Ascending aorta (tissue), 2 donors: ENCODE data around the gene PDHX. TPM values are rescaled to one million over a fixed set of nuclear protein-coding genes. Genes with fewer than 3 reads are reported as not detected.

Source experiments
- DNase-seq, 2 donors: peaks; one replicate each; pipeline ENCODE4 v3.0.0-alpha.2; 2019; ENCODE audit warnings: low spot score in 2 of 2
- H3K27ac ChIP-seq, 2 donors: fragments of 200-600 bp; sonication (generic); one replicate each; pipeline ENCODE4 v1.5.1; 2016 to 2017; ENCODE audit warnings: mild to moderate bottlenecking in 1 of 2
- H3K27me3 ChIP-seq: fragments of 200-600 bp; sonication (generic); one replicate; pipeline ENCODE4 v1.5.1; 2017
- H3K36me3 ChIP-seq, 2 donors: fragments of 200-600 bp; sonication (generic); one replicate each; pipeline ENCODE4 v1.5.1; 2016
- H3K4me1 ChIP-seq, 2 donors: fragments of 200-600 bp; sonication (generic); one replicate each; pipeline ENCODE4 v1.5.1; 2016 to 2017; ENCODE audit warnings: mild to moderate bottlenecking in 1 of 2
- H3K4me3 ChIP-seq, 2 donors: fragments of 200-600 bp; sonication (generic); one replicate each; pipeline ENCODE4 v1.5.1; 2016 to 2017; ENCODE audit warnings: mild to moderate bottlenecking in 1 of 2
- H3K9me3 ChIP-seq, 2 donors: fragments of 200-600 bp; sonication (generic); one replicate each; pipeline ENCODE4 v1.5.1; 2016
- CTCF ChIP-seq, 3 experiments: fragments of 200-600 bp in 2 of 3; fragments of 450-650 bp in 1 of 3; sonication (generic) in 2 of 3; IDR thresholded peaks; one replicate each; pipeline ENCODE4 v1.5.1; 2016 to 2019; ENCODE audit warnings: antibody characterized with exemption in 3 of 3, mild to moderate bottlenecking in 1 of 3, moderate library complexity in 1 of 3
- intact Hi-C: fragments of 100-400 bp; cut with DNase I; formaldehyde crosslinking; loops from one replicate; pipeline ENCODE4 v1.15.1; 2023
- total RNA-seq: library from RNA; depleted of rRNA; stranded (reverse); fragments of >200 nt; gene quantifications from one replicate; pipeline ENCODE4 v1.1.0, GENCODE V29; 2016

The PDHX gene
- total RNA-seq, 1 donor from 2014 or later, result 23.3 TPM

- H3K27ac ChIP-seq, result no peak overlapping the region
- no peaks in the 10 kb centered on the region for H3K27me3 ChIP-seq
- intact Hi-C loops, result no loop called here
- H3K4me3 ChIP-seq, result no peak overlapping the region
- no peaks in the 10 kb centered on the region for H3K4me1 ChIP-seq
- TF ChIP-seq CTCF (IDR thresholded peaks at IDR 0.05), result no peak
- DNase-seq, result no peak
- H3K9me3 ChIP-seq, result no peaks in the 10 kb centered on the region
- H3K36me3 ChIP-seq, result no peaks in the 10 kb centered on the region
These were observed 95.0 kb downstream of the PDHX start for GRCh38 chr11:35011389-35011788.

- Histone ChIP-seq H3K36me3 (no peaks in the 10 kb centered on the region), H3K27me3 (no peaks in the 10 kb centered on the region), H3K9me3 (no peaks in the 10 kb centered on the region), H3K4me3 (no peak overlapping the region), H3K27ac (no peak overlapping the region), H3K4me1 (no peaks in the 10 kb centered on the region)
- intact Hi-C loops, result no loop called here
- no peak for TF ChIP-seq CTCF (IDR thresholded peaks at IDR 0.05)
- DNase-seq, result no peak
These were observed 95.5 kb downstream of the PDHX start for GRCh38 chr11:35011944-35012343.

GRCh38 chr11:35012467-35013191, 96.2 kb downstream of the PDHX start:
- no peak for DNase-seq
- Histone ChIP-seq H3K36me3 (no peaks in the 10 kb centered on the region), H3K27me3 (no peaks in the 10 kb centered on the region), H3K4me3 (no peak overlapping the region), H3K9me3 (no peaks in the 10 kb centered on the region), H3K4me1 (no peaks in the 10 kb centered on the region), H3K27ac (no peak overlapping the region)
- intact Hi-C loops, result no loop called here
- TF ChIP-seq CTCF (IDR thresholded peaks at IDR 0.05), result no peak

GRCh38 chr11:35013514-35014233, 97.3 kb downstream of the PDHX start:
- intact Hi-C loops, result no loop called here
- H3K36me3 ChIP-seq, result no peaks in the 10 kb centered on the region
- H3K27ac ChIP-seq, result no peak overlapping the region
- H3K9me3 ChIP-seq, result no peaks in the 10 kb centered on the region
- DNase-seq, result no peak
- no peaks in the 10 kb centered on the region for H3K4me1 ChIP-seq
- TF ChIP-seq CTCF (IDR thresholded peaks at IDR 0.05), result no peak
- H3K4me3 ChIP-seq, result no peak overlapping the region
- no peaks in the 10 kb centered on the region for H3K27me3 ChIP-seq

GRCh38 chr11:35014346-35014745, 97.9 kb downstream of the PDHX start:
- no peak overlapping the region for H3K27ac ChIP-seq
- no peaks in the 10 kb centered on the region for H3K36me3 ChIP-seq
- H3K27me3 ChIP-seq, result no peaks in the 10 kb centered on the region
- TF ChIP-seq CTCF (IDR thresholded peaks at IDR 0.05), result no peak
- no peak for DNase-seq
- H3K9me3 ChIP-seq, result no peaks in the 10 kb centered on the region
- H3K4me3 ChIP-seq, result no peak overlapping the region
- no peaks in the 10 kb centered on the region for H3K4me1 ChIP-seq
- intact Hi-C loops, result no loop called here
